K562 (cell line): ENCODE measurements around the gene VPS13C. TPM values are rescaled to one million over a fixed set of nuclear protein-coding genes. Genes with fewer than 3 reads are reported as not detected.

ENCODE experiments used
- ATAC-seq: fragments of 200-7000 bp; cut with Tn5 transposase; 3 replicates; pipeline ENCODE4 v1.9.1; 2020; ENCODE audit warnings: moderate library complexity
- BruUV-seq: library from RNA; stranded (reverse); fragments of 400-500 nt; replicated peaks from 2 replicates; lab custom pipeline; 2021; lab: Mats Ljungman, UMichigan
- CTCF ChIA-PET: fragments of 300-600 bp; formaldehyde crosslinking; extraction: SDS; loops from one replicate; lab custom pipeline; 2021; ENCODE audit warnings: low intra/inter-chr PET ratio; lab: Yijun Ruan, JAX
- POLR2A ChIA-PET: fragments of 300-600, 350-650 bp; sonication (Branson Sonifier 250); formaldehyde crosslinking; extraction: SDS; loops from one replicate; lab custom pipeline; 2021; ENCODE audit warnings: antibody characterized with exemption, inconsistent platforms; lab: Yijun Ruan, JAX
- DNase-seq, 4 experiments: peaks; one replicate each; pipeline versions ENCODE4 v3.0.0 to v3.0.0-alpha.2; 2011 to 2018; ENCODE audit warnings: low spot score in 3 of 4, mixed read lengths in 3 of 4; ENCODE audit errors: extremely low read depth in 1 of 4
- FAIRE-seq: peaks from 2 replicates; lab custom pipeline; 2011; peaks lifted over from hg19 to GRCh38; lab: Jason Lieb, UNC
- H2AFZ ChIP-seq: 2 replicates; pipeline ENCODE4 v1.6.0; 2011; ENCODE audit warnings: low read depth, low read length, control low read depth, inconsistent platforms
- H3K27ac ChIP-seq: fragments of 200-600 bp; 3 replicates; pipeline ENCODE4 v1.8.0; 2011; ENCODE audit warnings: low read depth, mild to moderate bottlenecking, control low read depth, inconsistent platforms, low read length, moderate library complexity, mixed read lengths; ENCODE audit errors: extremely low read depth
- H3K27me3 ChIP-seq, 2 experiments: fragments of 300-600 bp in 1 of 2; 2 replicates in 1 of 2; 3 replicates in 1 of 2; pipeline versions ENCODE4 v1.6.0 to v1.8.0; 2011; ENCODE audit warnings: inconsistent platforms in 2 of 2, low read length in 2 of 2, mild to moderate bottlenecking in 1 of 2, mixed read lengths in 1 of 2, moderate library complexity in 1 of 2; ENCODE audit not compliant: control insufficient read depth in 2 of 2, insufficient read depth in 2 of 2
- H3K36me3 ChIP-seq: fragments of 300-600 bp; 3 replicates; pipeline ENCODE4 v1.8.0; 2011; ENCODE audit warnings: mild to moderate bottlenecking, low read length, inconsistent platforms; ENCODE audit not compliant: control insufficient read depth, insufficient read depth
- H3K4me1 ChIP-seq, 2 experiments: fragments of 200-600 bp in 1 of 2; replicated peaks in 1 of 2; 2 replicates in 1 of 2; 3 replicates in 1 of 2; pipeline versions ENCODE4 v1.5.1 to v1.8.0; 2011; ENCODE audit warnings: inconsistent platforms in 2 of 2, low read length in 2 of 2, mild to moderate bottlenecking in 1 of 2, mixed read lengths in 1 of 2, moderate library complexity in 1 of 2; ENCODE audit not compliant: control insufficient read depth in 2 of 2, insufficient read depth in 2 of 2
- H3K4me2 ChIP-seq: 2 replicates; pipeline ENCODE4 v1.6.1; 2011; ENCODE audit warnings: low read length, control low read depth, inconsistent platforms, mixed read lengths; ENCODE audit not compliant: insufficient read depth
- H3K4me3 ChIP-seq: fragments of 200-600 bp; sonication (generic), shearing (Covaris generic); 2 replicates; pipeline ENCODE4 v1.5.1; 2016; ENCODE audit warnings: control low read depth, inconsistent platforms
- H3K79me2 ChIP-seq: fragments of 200-600 bp; 3 replicates; pipeline ENCODE4 v1.8.0; 2011; ENCODE audit warnings: low read length, inconsistent platforms; ENCODE audit not compliant: control insufficient read depth, insufficient read depth
- H3K9ac ChIP-seq, 2 experiments: 2 replicates each; pipeline versions ENCODE4 v1.6.0 to v1.6.1; 2011; ENCODE audit warnings: low read depth in 2 of 2, low read length in 2 of 2, control low read depth in 1 of 2, inconsistent platforms in 1 of 2, mild to moderate bottlenecking in 1 of 2, mixed read lengths in 1 of 2; ENCODE audit not compliant: insufficient read depth in 1 of 2
- H3K9me1 ChIP-seq: one replicate; pipeline ENCODE4 v1.6.0; 2011; ENCODE audit warnings: inconsistent platforms, mild to moderate bottlenecking, low read length, moderate library complexity; ENCODE audit not compliant: control insufficient read depth, insufficient read depth
- H3K9me3 ChIP-seq: replicated peaks from 2 replicates; pipeline ENCODE4 v1.5.1; 2011; ENCODE audit warnings: low read depth, low read length, inconsistent platforms; ENCODE audit not compliant: control insufficient read depth, insufficient read depth
- H4K20me1 ChIP-seq: replicated peaks from 2 replicates; pipeline ENCODE4 v1.6.1; 2011; ENCODE audit warnings: low read length, inconsistent platforms, mixed read lengths; ENCODE audit not compliant: control insufficient read depth, insufficient read depth
- BACH1 ChIP-seq: fragments of 200-800 bp; sonication (Bioruptor generic); IDR thresholded peaks from 2 replicates; pipeline ENCODE4 v1.6.1; 2016; ENCODE audit warnings: missing genetic modification characterization, missing compliant biosample characterization
- EP400 ChIP-seq: fragments of 450-650 bp; IDR thresholded peaks from 2 replicates; pipeline ENCODE4 v1.6.1; 2017; ENCODE audit warnings: antibody characterized with exemption, mild to moderate bottlenecking, moderate library complexity
- GTF3C2 ChIP-seq: IDR thresholded peaks from 3 replicates; pipeline ENCODE4 v1.6.1; 2011; ENCODE audit warnings: borderline replicate concordance, mild to moderate bottlenecking, moderate library complexity; ENCODE audit not compliant: insufficient read length; ENCODE audit errors: extremely low read depth
- POLR2A ChIP-seq: fragments of 450-650 bp; conservative IDR thresholded peaks from 2 replicates; pipeline ENCODE4 v1.6.1; 2016
- POU5F1 ChIP-seq: fragments of 150-350 bp; IDR thresholded peaks from 2 replicates; pipeline ENCODE4 v1.6.1; 2014; ENCODE audit warnings: borderline replicate concordance, low read length, low read depth, mild to moderate bottlenecking; ENCODE audit not compliant: partially characterized antibody
- ZNF586 ChIP-seq: fragments of 450-650 bp; formaldehyde crosslinking; conservative IDR thresholded peaks from 2 replicates; pipeline ENCODE4 v1.4.0; 2020; ENCODE audit warnings: mild to moderate bottlenecking, moderate library complexity
- WGBS: fragments of 100-300 bp; shearing (Covaris generic); methylation state at CpG from one replicate; pipeline ENCODE4 v1.1.6; 2016; ENCODE audit warnings: low coverage, mixed read lengths; ENCODE audit not compliant: insufficient coverage; ENCODE audit errors: missing lambda C conversion rate; 5-methylcytosine and 5-hydroxymethylcytosine counted together
- in situ Hi-C: fragments of 300-500 bp; cut with MboI; formaldehyde crosslinking; loops from 4 replicates; pipeline ENCODE4 v1.15.0; 2018; ENCODE audit warnings: inconsistent platforms, mixed read lengths
- intact Hi-C: fragments of 100-400 bp; cut with micrococcal nuclease; formaldehyde crosslinking; loops from 2 replicates; pipeline ENCODE4 v1.14.2; 2022
- polyA plus RNA-seq, 8 experiments: library from polyadenylated mRNA; depleted of rRNA in 4 of 8; stranded (reverse) in 5 of 8; unstranded in 3 of 8; fragments of >200 nt; fragmentation: Nextera tagmentation in 2 of 8; fragmentation: Illumina TruSeq in 1 of 8; extraction: Ambion mirVana in 2 of 8; extraction: Trizol in 1 of 8; gene quantifications; 2 replicates each; pipeline versions ENCODE4 v1.2.1 to v1.2.3, GENCODE V29; 2011 to 2014; ENCODE audit warnings: inconsistent platforms in 1 of 8, missing spikeins in 1 of 8
- total RNA-seq, 7 experiments: library from RNA; depleted of rRNA in 6 of 7; stranded (reverse); fragments of >200 nt in 6 of 7; fragmentation: Illumina TruSeq in 2 of 7; extraction: Trizol in 2 of 7; gene quantifications; 2 replicates each; pipeline versions ENCODE4 v1.2.1 to v1.2.3, GENCODE V29; 2011 to 2021; ENCODE audit warnings: low replicate concordance in 1 of 7
- TF ChIP-seq, protein P1 (sequence below): fragments of 250-450 bp; sonication (Bioruptor Pico); IDR thresholded peaks from 2 replicates; pipeline ENCODE4 v1.8.0; 2022; ENCODE audit warnings: inconsistent platforms, mild to moderate bottlenecking, moderate library complexity, borderline replicate concordance
- TF ChIP-seq, protein P2 (sequence below), 2 experiments: fragments of 450-650 bp; IDR thresholded peaks; 2 replicates each; pipeline ENCODE4 v1.6.1; 2018; ENCODE audit warnings: mild to moderate bottlenecking in 2 of 2, low read depth in 1 of 2; ENCODE audit not compliant: partially characterized antibody in 2 of 2
- TF ChIP-seq, protein P3 (sequence below): sonication (generic); formaldehyde crosslinking; IDR thresholded peaks from 2 replicates; pipeline ENCODE4 v1.8.0; 2023; ENCODE audit warnings: mild to moderate bottlenecking, missing genetic modification reagents

Gene VPS13C
- total and polyA plus RNA-seq, 9 of the 15 experiments (the other 6 are each of a cell fraction or from before 2014, with no cell fraction given), result 5.2 to 32.3 (median 15.7) TPM

- Histone ChIP-seq H3K4me2 (no peak overlapping the region), H3K79me2 (no peaks in the 10 kb centered on the region), H3K9me1 (no peaks in the 10 kb centered on the region), H3K36me3 (0 out of 3 replicates have a peak, but pooled peaks cover 7% of the 10 kb centered on the region), H3K27me3 (no peaks in the 10 kb centered on the region), H3K4me1 (no peaks in the 10 kb centered on the region), H3K9ac (no peak overlapping the region), H2AFZ (no peak overlapping the region), H3K4me3 (no peak overlapping the region), H3K27ac (no peak overlapping the region), H3K9me3 (no peaks in the 10 kb centered on the region), H4K20me1 (no peaks in the 10 kb centered on the region)
- FAIRE-seq (no peak), DNase-seq (no peak), ATAC-seq (no peak)
- in situ Hi-C loops (no loop called here), intact Hi-C loops (no loop called here)
- BruUV-seq, result no TSS peak
- CTCF ChIA-PET, result no interaction called here
- WGBS, result 59% methylated on average over 5 of the region's 5 CpGs
- POLR2A ChIA-PET, result no interaction called here
- no peak for TF ChIP-seq POLR2A
- TF ChIP-seq BACH1, result no peak
- TF ChIP-seq EP400, result no peak
- TF ChIP-seq POU5F1, result no peak
- TF ChIP-seq GTF3C2, result no peak
- TF ChIP-seq, protein P1, sequence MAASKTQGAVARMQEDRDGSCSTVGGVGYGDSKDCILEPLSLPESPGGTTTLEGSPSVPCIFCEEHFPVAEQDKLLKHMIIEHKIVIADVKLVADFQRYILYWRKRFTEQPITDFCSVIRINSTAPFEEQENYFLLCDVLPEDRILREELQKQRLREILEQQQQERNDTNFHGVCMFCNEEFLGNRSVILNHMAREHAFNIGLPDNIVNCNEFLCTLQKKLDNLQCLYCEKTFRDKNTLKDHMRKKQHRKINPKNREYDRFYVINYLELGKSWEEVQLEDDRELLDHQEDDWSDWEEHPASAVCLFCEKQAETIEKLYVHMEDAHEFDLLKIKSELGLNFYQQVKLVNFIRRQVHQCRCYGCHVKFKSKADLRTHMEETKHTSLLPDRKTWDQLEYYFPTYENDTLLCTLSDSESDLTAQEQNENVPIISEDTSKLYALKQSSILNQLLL (CRISPR knock-in tag), result no peak
- TF ChIP-seq, protein P2, sequence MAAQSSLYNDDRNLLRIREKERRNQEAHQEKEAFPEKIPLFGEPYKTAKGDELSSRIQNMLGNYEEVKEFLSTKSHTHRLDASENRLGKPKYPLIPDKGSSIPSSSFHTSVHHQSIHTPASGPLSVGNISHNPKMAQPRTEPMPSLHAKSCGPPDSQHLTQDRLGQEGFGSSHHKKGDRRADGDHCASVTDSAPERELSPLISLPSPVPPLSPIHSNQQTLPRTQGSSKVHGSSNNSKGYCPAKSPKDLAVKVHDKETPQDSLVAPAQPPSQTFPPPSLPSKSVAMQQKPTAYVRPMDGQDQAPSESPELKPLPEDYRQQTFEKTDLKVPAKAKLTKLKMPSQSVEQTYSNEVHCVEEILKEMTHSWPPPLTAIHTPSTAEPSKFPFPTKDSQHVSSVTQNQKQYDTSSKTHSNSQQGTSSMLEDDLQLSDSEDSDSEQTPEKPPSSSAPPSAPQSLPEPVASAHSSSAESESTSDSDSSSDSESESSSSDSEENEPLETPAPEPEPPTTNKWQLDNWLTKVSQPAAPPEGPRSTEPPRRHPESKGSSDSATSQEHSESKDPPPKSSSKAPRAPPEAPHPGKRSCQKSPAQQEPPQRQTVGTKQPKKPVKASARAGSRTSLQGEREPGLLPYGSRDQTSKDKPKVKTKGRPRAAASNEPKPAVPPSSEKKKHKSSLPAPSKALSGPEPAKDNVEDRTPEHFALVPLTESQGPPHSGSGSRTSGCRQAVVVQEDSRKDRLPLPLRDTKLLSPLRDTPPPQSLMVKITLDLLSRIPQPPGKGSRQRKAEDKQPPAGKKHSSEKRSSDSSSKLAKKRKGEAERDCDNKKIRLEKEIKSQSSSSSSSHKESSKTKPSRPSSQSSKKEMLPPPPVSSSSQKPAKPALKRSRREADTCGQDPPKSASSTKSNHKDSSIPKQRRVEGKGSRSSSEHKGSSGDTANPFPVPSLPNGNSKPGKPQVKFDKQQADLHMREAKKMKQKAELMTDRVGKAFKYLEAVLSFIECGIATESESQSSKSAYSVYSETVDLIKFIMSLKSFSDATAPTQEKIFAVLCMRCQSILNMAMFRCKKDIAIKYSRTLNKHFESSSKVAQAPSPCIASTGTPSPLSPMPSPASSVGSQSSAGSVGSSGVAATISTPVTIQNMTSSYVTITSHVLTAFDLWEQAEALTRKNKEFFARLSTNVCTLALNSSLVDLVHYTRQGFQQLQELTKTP (IDR thresholded peaks at IDR 0.05; ENCODE audit: low read depth in 1 of 2, partially characterized antibody in 2 of 2), result no peak
- TF ChIP-seq ZNF586 (CRISPR knock-in tag), result no peak
- TF ChIP-seq, protein P3, sequence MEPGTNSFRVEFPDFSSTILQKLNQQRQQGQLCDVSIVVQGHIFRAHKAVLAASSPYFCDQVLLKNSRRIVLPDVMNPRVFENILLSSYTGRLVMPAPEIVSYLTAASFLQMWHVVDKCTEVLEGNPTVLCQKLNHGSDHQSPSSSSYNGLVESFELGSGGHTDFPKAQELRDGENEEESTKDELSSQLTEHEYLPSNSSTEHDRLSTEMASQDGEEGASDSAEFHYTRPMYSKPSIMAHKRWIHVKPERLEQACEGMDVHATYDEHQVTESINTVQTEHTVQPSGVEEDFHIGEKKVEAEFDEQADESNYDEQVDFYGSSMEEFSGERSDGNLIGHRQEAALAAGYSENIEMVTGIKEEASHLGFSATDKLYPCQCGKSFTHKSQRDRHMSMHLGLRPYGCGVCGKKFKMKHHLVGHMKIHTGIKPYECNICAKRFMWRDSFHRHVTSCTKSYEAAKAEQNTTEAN (CRISPR knock-in tag), result no peak
Observed at GRCh38 chr15:61880084-61880483, 180.2 kb downstream of the VPS13C start.
